ENCODE measurements around the gene DSC1.

The DSC1 gene

GRCh38 chr18:31170335-31170734 lies 7.7 kb upstream of the DSC1 start:
- FAIRE-seq (no peak), DNase-seq (ENCODE audit: insufficient read length) (no peak)
- TF ChIP-seq POLR2A (IDR thresholded peaks at IDR 0.05; ENCODE audit: low read depth, low read length), result no peak
- TF ChIP-seq POLR2AphosphoS5 (IDR thresholded peaks at IDR 0.05; ENCODE audit: low read depth, low read length), result no peak
- no peak for TF ChIP-seq TAF1 (IDR thresholded peaks at IDR 0.05; ENCODE audit: borderline replicate concordance, low read depth, low read length)

- FAIRE-seq (no peak), DNase-seq (ENCODE audit: insufficient read length) (no peak)
- TF ChIP-seq POLR2A (IDR thresholded peaks at IDR 0.05; ENCODE audit: low read depth, low read length), result no peak
- no peak for TF ChIP-seq POLR2AphosphoS5 (IDR thresholded peaks at IDR 0.05; ENCODE audit: low read depth, low read length)
- no peak for TF ChIP-seq TAF1 (IDR thresholded peaks at IDR 0.05; ENCODE audit: borderline replicate concordance, low read depth, low read length)
Observed at GRCh38 chr18:31162419-31162793, 250 bp downstream of the DSC1 start.

GRCh38 chr18:31161757-31162418 lies 768 bp downstream of the DSC1 start:
- DNase-seq (ENCODE audit: insufficient read length) (no peak), FAIRE-seq (no peak)
- TF ChIP-seq TAF1 (IDR thresholded peaks at IDR 0.05; ENCODE audit: borderline replicate concordance, low read depth, low read length) (no peak), POLR2AphosphoS5 (IDR thresholded peaks at IDR 0.05; ENCODE audit: low read depth, low read length) (no peak), POLR2A (IDR thresholded peaks at IDR 0.05; ENCODE audit: low read depth, low read length) (no peak)

- FAIRE-seq (peak; percentile 56), DNase-seq (ENCODE audit: insufficient read length) (no peak)
- TF ChIP-seq TAF1 (IDR thresholded peaks at IDR 0.05; ENCODE audit: borderline replicate concordance, low read depth, low read length) (no peak), POLR2A (IDR thresholded peaks at IDR 0.05; ENCODE audit: low read depth, low read length) (no peak), POLR2AphosphoS5 (IDR thresholded peaks at IDR 0.05; ENCODE audit: low read depth, low read length) (no peak)
Observed at GRCh38 chr18:31156821-31157763, 5.6 kb downstream of the DSC1 start.

GRCh38 chr18:31155498-31155897 lies 7.2 kb downstream of the DSC1 start:
- DNase-seq (ENCODE audit: insufficient read length), result no peak
- no peak for FAIRE-seq
- no peak for TF ChIP-seq POLR2AphosphoS5 (IDR thresholded peaks at IDR 0.05; ENCODE audit: low read depth, low read length)
- no peak for TF ChIP-seq TAF1 (IDR thresholded peaks at IDR 0.05; ENCODE audit: borderline replicate concordance, low read depth, low read length)
- TF ChIP-seq POLR2A (IDR thresholded peaks at IDR 0.05; ENCODE audit: low read depth, low read length), result no peak

GRCh38 chr18:31154181-31154580 lies 8.5 kb downstream of the DSC1 start:
- TF ChIP-seq POLR2AphosphoS5 (IDR thresholded peaks at IDR 0.05; ENCODE audit: low read depth, low read length), result no peak
- TF ChIP-seq TAF1 (IDR thresholded peaks at IDR 0.05; ENCODE audit: borderline replicate concordance, low read depth, low read length), result no peak
- TF ChIP-seq POLR2A (IDR thresholded peaks at IDR 0.05; ENCODE audit: low read depth, low read length), result no peak
- DNase-seq (ENCODE audit: insufficient read length), result no peak
- FAIRE-seq, result no peak

- no peak for DNase-seq (ENCODE audit: insufficient read length)
- TF ChIP-seq POLR2AphosphoS5 (IDR thresholded peaks at IDR 0.05; ENCODE audit: low read depth, low read length), result no peak
- TF ChIP-seq POLR2A (IDR thresholded peaks at IDR 0.05; ENCODE audit: low read depth, low read length), result no peak
- TF ChIP-seq TAF1 (IDR thresholded peaks at IDR 0.05; ENCODE audit: borderline replicate concordance, low read depth, low read length), result no peak
- FAIRE-seq, result no peak
Observed at GRCh38 chr18:31149351-31149750, 13.3 kb downstream of the DSC1 start.

- TF ChIP-seq POLR2AphosphoS5 (IDR thresholded peaks at IDR 0.05; ENCODE audit: low read depth, low read length) (no peak), POLR2A (IDR thresholded peaks at IDR 0.05; ENCODE audit: low read depth, low read length) (no peak), TAF1 (IDR thresholded peaks at IDR 0.05; ENCODE audit: borderline replicate concordance, low read depth, low read length) (no peak)
- FAIRE-seq, result no peak
- no peak for DNase-seq (ENCODE audit: insufficient read length)
Observed at GRCh38 chr18:31148600-31148999, 14.1 kb downstream of the DSC1 start.

- TF ChIP-seq TAF1 (IDR thresholded peaks at IDR 0.05; ENCODE audit: borderline replicate concordance, low read depth, low read length) (no peak), POLR2A (IDR thresholded peaks at IDR 0.05; ENCODE audit: low read depth, low read length) (no peak), POLR2AphosphoS5 (IDR thresholded peaks at IDR 0.05; ENCODE audit: low read depth, low read length) (no peak)
- DNase-seq (ENCODE audit: insufficient read length) (no peak), FAIRE-seq (no peak)
Observed at GRCh38 chr18:31146809-31147208, 15.8 kb downstream of the DSC1 start.

- no peak for TF ChIP-seq POLR2A (IDR thresholded peaks at IDR 0.05; ENCODE audit: low read depth, low read length)
- no peak for TF ChIP-seq TAF1 (IDR thresholded peaks at IDR 0.05; ENCODE audit: borderline replicate concordance, low read depth, low read length)
- TF ChIP-seq POLR2AphosphoS5 (IDR thresholded peaks at IDR 0.05; ENCODE audit: low read depth, low read length), result no peak
- no peak for FAIRE-seq
- no peak for DNase-seq (ENCODE audit: insufficient read length)
Observed at GRCh38 chr18:31143025-31143424, 19.6 kb downstream of the DSC1 start.

GRCh38 chr18:31138709-31139108 lies 23.9 kb downstream of the DSC1 start:
- DNase-seq (ENCODE audit: insufficient read length) (no peak), FAIRE-seq (no peak)
- no peak for TF ChIP-seq POLR2A (IDR thresholded peaks at IDR 0.05; ENCODE audit: low read depth, low read length)

All from GM12892 (cell line).